ENCODE measurements around the gene ALKBH3.

Gene ALKBH3

DNA sequence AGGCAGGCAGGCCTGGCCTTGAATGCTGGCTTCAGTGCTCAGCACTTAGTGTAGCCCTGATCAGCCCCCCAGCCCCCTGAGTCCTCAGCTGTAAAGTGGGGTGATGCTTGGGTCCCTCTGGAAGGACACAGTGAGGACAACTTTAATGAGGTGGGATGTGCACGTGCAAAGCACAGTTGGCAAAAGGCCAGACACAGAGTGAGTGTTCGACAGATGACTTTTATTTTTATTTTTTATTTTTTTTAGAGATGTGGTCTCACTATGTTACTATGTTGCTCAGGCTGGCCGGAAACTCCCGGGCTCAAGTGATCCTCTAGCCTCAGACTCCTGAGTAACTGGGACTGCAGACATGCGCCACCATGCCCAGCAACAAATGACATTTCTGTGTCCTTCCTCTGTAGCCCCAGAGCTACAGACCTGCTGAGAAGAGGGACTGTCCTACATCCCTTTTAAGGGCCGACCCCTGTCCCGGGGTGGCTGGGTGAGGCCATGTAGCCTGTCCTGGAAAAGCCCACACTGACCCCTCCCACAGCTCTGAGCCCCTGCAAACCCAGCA is 54.9 kb downstream of the ALKBH3 start:
- TF ChIP-seq FOXP2 (optimal IDR thresholded peaks at IDR 0.05; ENCODE audit: borderline replicate concordance, extremely low read depth, extremely low read length, insufficient read depth) (no peak), SIN3A (IDR thresholded peaks at IDR 0.05; ENCODE audit: borderline replicate concordance, insufficient read depth, low read length) (no peak), TAF1 (IDR thresholded peaks at IDR 0.05; ENCODE audit: borderline replicate concordance, insufficient read depth, low read length) (no peak), POLR2AphosphoS5 (IDR thresholded peaks at IDR 0.05; ENCODE audit: low read depth, low read length) (no peak)
- TF ChIP-seq, protein P1, sequence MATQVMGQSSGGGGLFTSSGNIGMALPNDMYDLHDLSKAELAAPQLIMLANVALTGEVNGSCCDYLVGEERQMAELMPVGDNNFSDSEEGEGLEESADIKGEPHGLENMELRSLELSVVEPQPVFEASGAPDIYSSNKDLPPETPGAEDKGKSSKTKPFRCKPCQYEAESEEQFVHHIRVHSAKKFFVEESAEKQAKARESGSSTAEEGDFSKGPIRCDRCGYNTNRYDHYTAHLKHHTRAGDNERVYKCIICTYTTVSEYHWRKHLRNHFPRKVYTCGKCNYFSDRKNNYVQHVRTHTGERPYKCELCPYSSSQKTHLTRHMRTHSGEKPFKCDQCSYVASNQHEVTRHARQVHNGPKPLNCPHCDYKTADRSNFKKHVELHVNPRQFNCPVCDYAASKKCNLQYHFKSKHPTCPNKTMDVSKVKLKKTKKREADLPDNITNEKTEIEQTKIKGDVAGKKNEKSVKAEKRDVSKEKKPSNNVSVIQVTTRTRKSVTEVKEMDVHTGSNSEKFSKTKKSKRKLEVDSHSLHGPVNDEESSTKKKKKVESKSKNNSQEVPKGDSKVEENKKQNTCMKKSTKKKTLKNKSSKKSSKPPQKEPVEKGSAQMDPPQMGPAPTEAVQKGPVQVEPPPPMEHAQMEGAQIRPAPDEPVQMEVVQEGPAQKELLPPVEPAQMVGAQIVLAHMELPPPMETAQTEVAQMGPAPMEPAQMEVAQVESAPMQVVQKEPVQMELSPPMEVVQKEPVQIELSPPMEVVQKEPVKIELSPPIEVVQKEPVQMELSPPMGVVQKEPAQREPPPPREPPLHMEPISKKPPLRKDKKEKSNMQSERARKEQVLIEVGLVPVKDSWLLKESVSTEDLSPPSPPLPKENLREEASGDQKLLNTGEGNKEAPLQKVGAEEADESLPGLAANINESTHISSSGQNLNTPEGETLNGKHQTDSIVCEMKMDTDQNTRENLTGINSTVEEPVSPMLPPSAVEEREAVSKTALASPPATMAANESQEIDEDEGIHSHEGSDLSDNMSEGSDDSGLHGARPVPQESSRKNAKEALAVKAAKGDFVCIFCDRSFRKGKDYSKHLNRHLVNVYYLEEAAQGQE (IDR thresholded peaks at IDR 0.05; ENCODE audit: insufficient read depth in 1 of 2, low read depth in 2 of 2, low read length in 2 of 2) = no peak

DNA sequence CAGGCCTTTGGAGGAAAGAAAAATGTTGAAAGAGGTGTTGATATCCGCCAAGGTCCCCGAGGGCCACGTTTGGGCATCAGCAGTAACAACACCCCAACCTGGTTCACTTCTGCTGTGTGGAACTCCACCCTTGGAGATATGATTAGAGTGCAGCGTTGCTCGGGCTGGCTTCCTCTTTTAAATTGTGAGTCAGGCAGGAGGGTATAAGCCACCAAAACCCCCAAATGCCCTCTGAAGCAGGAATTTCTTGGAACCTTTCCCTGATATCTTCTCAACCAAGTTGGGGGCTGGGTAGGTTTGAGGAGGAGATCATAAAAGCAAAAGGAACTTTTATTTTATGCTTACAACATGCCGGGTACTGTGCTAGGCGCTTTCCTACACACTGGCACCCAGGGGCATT is 55.4 kb downstream of the ALKBH3 start:
- TF ChIP-seq TAF1 (IDR thresholded peaks at IDR 0.05; ENCODE audit: borderline replicate concordance, insufficient read depth, low read length) (no peak), FOXP2 (optimal IDR thresholded peaks at IDR 0.05; ENCODE audit: borderline replicate concordance, extremely low read depth, extremely low read length, insufficient read depth) (no peak), POLR2AphosphoS5 (IDR thresholded peaks at IDR 0.05; ENCODE audit: low read depth, low read length) (no peak), SIN3A (IDR thresholded peaks at IDR 0.05; ENCODE audit: borderline replicate concordance, insufficient read depth, low read length) (no peak)
- TF ChIP-seq, protein P1 (IDR thresholded peaks at IDR 0.05; ENCODE audit: insufficient read depth in 1 of 2, low read depth in 2 of 2, low read length in 2 of 2) = no peak

DNA sequence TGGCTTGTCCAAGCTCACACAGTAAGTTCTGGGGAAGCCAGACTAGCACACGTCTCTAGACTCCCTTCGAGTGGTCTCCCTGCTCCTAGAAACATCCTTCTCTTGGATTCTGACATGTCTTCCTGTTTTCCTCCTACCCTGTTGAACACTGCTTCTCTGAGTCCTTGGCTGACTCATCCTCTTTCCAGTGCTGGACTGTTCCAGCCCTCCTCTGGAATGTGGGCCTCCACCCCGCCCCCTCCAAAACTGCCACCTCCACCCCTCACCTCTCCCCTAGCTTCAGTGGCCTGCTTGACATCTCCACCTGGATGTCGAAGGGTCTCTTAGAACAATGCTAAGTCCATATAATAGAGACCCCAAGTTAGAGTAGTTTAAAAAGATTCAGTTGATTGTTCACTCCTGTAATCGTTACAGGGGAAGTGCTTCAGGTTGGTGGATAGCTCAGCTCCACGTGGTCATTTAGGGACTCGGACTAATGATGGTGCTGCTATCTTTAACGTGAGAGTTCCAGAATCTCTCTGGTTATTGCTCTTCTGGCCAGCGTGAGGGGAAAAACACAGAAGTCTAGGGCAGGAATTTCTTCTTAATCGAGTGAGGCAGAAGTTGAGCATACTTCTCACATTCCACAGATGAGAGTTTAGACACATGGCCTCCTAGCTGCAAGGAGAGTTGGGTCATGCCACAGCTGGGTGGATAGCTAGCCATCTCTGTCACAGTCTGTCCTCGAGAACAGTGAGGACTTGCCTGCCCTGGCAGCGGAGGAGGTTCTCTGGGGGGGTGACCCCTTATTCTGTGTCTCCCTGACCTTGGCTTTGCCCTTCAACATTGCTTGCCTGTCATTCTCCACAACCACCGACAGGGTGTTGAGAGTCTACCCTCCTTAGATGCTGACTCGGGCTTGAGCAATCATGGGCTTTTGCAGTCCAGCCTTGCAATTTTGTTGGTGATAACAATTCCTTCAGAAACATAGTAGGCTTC is 57.1 kb downstream of the ALKBH3 start:
- TF ChIP-seq, protein P1 (IDR thresholded peaks at IDR 0.05; ENCODE audit: insufficient read depth in 1 of 2, low read depth in 2 of 2, low read length in 2 of 2) = 0 out of 4 replicates have a peak, but pooled peaks of 1 of the 2 experiments have one; percentile 22
- TF ChIP-seq FOXP2 (optimal IDR thresholded peaks at IDR 0.05; ENCODE audit: borderline replicate concordance, extremely low read depth, extremely low read length, insufficient read depth) = no peak

DNA sequence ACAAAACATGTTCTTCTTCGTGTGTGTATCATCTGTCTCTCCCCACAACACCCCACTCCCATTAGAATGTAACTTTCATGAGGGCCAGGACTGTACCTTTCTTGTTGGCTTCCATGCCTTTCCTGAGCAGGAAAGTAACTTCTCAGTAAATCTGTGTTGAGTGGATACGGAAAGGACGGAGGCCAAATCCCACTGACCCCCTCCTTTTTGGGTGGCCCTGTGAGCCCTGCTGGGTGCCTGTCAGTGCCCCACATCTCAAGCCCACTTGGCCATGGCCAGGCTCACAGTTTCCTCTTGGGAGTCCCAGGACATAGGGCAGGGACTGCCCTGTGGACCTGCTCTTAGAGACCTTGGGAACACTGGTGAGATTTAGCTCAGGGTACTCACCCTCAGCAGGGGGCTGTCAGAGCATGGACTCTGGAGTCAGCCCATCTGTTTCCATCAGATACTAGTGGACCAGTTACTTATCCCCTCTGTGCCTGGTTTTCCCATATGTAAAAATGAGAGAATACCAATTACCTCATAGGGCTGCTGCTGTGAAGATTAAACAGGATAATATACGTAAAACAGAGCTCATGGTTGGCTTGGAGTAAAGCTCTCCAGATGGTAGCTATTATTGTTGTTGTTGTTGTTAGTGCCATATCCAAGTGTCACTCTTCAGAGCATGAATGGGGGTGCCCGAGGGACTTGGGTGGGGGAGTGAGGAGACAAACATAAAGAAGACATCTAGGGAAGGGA is 60.8 kb downstream of the ALKBH3 start:
- TF ChIP-seq, protein P1 (IDR thresholded peaks at IDR 0.05; ENCODE audit: insufficient read depth in 1 of 2, low read depth in 2 of 2, low read length in 2 of 2) = no peak
- no peak for TF ChIP-seq SIN3A (IDR thresholded peaks at IDR 0.05; ENCODE audit: borderline replicate concordance, insufficient read depth, low read length)
- no peak for TF ChIP-seq TAF1 (IDR thresholded peaks at IDR 0.05; ENCODE audit: borderline replicate concordance, insufficient read depth, low read length)
- TF ChIP-seq POLR2AphosphoS5 (IDR thresholded peaks at IDR 0.05; ENCODE audit: low read depth, low read length) = no peak
- TF ChIP-seq FOXP2 (optimal IDR thresholded peaks at IDR 0.05; ENCODE audit: borderline replicate concordance, extremely low read depth, extremely low read length, insufficient read depth) = no peak

Data from PFSK-1 (cell line).